Right renal pelvis (tissue), 4 donors: ENCODE results near the gene C2orf81. TPM values are rescaled to one million over a fixed set of nuclear protein-coding genes. Genes with fewer than 3 reads are reported as not detected.
A peak's percentile ranks its signal among the peaks of the same experiment; 100 is the strongest.
"Not testable (repeated sequence)": the region's sequence is repeated elsewhere in the genome, so short reads cannot be mapped to it uniquely, and the experiment has no call there.

Experiments used
- DNase-seq, 4 donors: peaks; one replicate each; pipeline ENCODE4 v3.0.0-alpha.2; 2013; ENCODE audit warnings: low read depth in 4 of 4, low spot score in 3 of 4, missing footprints in 1 of 4
- polyA plus RNA-seq, 4 donors: library from polyadenylated mRNA; unstranded; fragments of 120-200 nt; gene quantifications; one replicate each; pipeline ENCODE4 v1.2.1, GENCODE V29; 2013; ENCODE audit not compliant: insufficient read length in 4 of 4

C2orf81 gene
- polyA plus RNA-seq, 4 donors = 5.0 to 9.5 (median 7.2) TPM

GRCh38 chr2:74424995-74425406, 3.6 kb upstream of the C2orf81 start:
- DNase-seq = no peak

- no peak for DNase-seq
These were observed 2.9 kb upstream of the C2orf81 start for GRCh38 chr2:74424139-74424992.

GRCh38 chr2:74423231-74424095, 2.0 kb upstream of the C2orf81 start:
- DNase-seq = no peak

GRCh38 chr2:74420443-74421103, 846 bp downstream of the C2orf81 start:
- DNase-seq = not testable (repeated sequence)

GRCh38 chr2:74420006-74420405, 1.4 kb downstream of the C2orf81 start:
- no peak for DNase-seq

- DNase-seq = no peak
These were observed 2.1 kb downstream of the C2orf81 start for GRCh38 chr2:74419345-74419744.

GRCh38 chr2:74418312-74418711, 3.1 kb downstream of the C2orf81 start:
- no peak for DNase-seq

GRCh38 chr2:74417763-74418162, 3.7 kb downstream of the C2orf81 start:
- no peak for DNase-seq

GRCh38 chr2:74417197-74417596, 4.2 kb downstream of the C2orf81 start:
- no peak for DNase-seq

GRCh38 chr2:74416778-74417177, 4.6 kb downstream of the C2orf81 start:
- no peak for DNase-seq

- no peak for DNase-seq
These were observed 5.5 kb downstream of the C2orf81 start for GRCh38 chr2:74415762-74416395.

- DNase-seq = peak in 1 of 4 donors; percentile 44
These were observed 6.3 kb downstream of the C2orf81 start for GRCh38 chr2:74414881-74415761.

- DNase-seq = no peak
These were observed 7.0 kb downstream of the C2orf81 start for GRCh38 chr2:74414441-74414840.

- DNase-seq = no peak
These were observed 8.3 kb downstream of the C2orf81 start for GRCh38 chr2:74413001-74413698.

- DNase-seq = no peak
These were observed 13.7 kb downstream of the C2orf81 start for GRCh38 chr2:74407682-74408081.

- DNase-seq = no peak
These were observed 15.4 kb downstream of the C2orf81 start for GRCh38 chr2:74406035-74406434.

- DNase-seq = no peak
These were observed 19.5 kb downstream of the C2orf81 start for GRCh38 chr2:74401891-74402290.

- no peak for DNase-seq
These were observed 21.6 kb downstream of the C2orf81 start for GRCh38 chr2:74399785-74400184.

GRCh38 chr2:74396149-74396548, 25.3 kb downstream of the C2orf81 start:
- no peak for DNase-seq
